ENCODE measurements around the gene GIMD1. TPM values are rescaled to one million over a fixed set of nuclear protein-coding genes. Genes with fewer than 3 reads are reported as not detected.

The GIMD1 gene
- total RNA-seq, 1 experiment from 2014 or later, result not detected

DNA sequence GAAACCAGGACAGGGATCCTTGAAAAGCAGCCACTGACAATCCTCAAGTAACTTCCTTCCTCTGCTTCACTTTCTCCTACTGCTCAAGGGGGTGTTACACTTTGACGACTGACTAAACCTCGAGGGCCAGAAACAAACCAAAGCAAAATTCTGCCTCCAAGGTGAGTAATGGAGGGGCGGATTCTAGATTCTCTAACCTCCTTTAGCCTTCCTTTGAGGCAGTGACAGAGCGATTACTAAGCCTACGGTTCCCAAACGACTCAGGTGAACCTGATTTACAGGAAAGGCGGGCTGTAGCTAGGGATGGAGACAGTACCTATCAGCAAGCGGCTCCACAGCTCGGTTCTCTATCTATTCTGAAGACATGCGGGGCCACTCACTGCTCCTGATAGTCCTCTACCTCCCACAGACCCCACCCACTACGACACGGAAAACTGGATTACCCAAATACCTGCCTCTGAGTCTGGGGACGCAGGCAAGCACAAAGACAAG is 53.1 kb downstream of the GIMD1 start:
- DNase-seq (ENCODE audit: low read depth), result peak; percentile 28

GRCh38 chr4:106314960-106315359 is 53.6 kb downstream of the GIMD1 start:
- DNase-seq (ENCODE audit: low read depth), result no peak

DNA sequence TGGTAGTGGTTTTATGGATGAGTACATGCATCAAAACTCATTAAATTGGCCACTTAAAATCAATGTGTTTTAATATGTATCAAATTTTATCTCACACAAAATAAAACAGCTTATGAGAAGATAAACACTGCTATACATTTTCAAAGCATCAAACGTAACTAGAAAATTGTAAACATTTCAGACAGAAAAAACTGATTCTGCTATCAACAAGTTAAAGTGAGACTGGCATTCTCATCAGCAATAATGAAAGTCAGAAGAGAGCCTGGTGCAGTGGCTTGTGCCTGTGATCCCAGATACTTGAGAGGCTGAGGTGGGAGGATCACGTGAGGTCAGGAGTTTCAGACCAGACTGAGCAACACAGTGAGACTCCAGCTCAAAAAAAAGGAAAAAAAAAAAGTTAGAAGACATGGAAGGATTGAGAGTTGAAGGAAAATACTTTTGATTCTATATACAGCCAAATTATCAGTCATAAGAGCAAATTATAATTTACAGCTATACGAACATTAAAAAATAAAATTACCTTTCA is 55.5 kb downstream of the GIMD1 start:
- no peak for DNase-seq (ENCODE audit: low read depth)

DNA sequence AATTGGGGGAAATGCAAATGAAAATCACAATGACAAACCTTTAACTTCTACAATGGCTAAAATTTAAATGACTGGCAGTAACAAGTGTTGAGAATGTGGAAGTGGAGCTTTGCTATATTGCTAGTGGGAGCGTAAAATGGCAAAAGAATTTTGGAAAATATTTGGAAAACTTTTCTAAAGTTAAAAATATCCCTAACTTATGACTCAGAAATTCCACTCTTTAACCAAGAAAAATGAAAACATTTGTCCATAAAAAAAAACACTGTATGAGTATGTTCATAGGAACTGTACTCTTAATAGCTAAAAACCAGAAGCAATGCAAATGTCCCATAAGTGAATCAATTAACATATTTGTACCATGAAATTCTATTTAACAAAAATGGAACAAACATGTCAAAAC is 56.2 kb downstream of the GIMD1 start:
- no peak for DNase-seq (ENCODE audit: low read depth)

Other genes starting within 250 kb of the GIMD1 start
- gene TBCK, start 52.6 kb downstream of the GIMD1 start, total RNA-seq (2014; rRNA removed; shearing (Covaris generic)), result 7.3 and 7.8 TPM in 2 replicates
- 28.1 and 32.3 TPM in 2 replicates for gene AIMP1, start 52.2 kb downstream of the GIMD1 start, total RNA-seq (2014; rRNA removed; shearing (Covaris generic))

Data from Daoy (cell line).